ENCODE data around the gene NNT.

Gene NNT

GRCh38 chr5:43622074-43622473, 19.1 kb downstream of the NNT start:
- in situ Hi-C loops (cut with MboI; ENCODE audit: low sequenced_read_pairs), result no loop called here

- in situ Hi-C loops (cut with MboI; ENCODE audit: low sequenced_read_pairs), result no loop called here
Observed at GRCh38 chr5:43623048-43623680, 20.2 kb downstream of the NNT start.

- in situ Hi-C loops (cut with MboI; ENCODE audit: low sequenced_read_pairs), result no loop called here
Observed at GRCh38 chr5:43627028-43627427, 24.0 kb downstream of the NNT start.

DNA sequence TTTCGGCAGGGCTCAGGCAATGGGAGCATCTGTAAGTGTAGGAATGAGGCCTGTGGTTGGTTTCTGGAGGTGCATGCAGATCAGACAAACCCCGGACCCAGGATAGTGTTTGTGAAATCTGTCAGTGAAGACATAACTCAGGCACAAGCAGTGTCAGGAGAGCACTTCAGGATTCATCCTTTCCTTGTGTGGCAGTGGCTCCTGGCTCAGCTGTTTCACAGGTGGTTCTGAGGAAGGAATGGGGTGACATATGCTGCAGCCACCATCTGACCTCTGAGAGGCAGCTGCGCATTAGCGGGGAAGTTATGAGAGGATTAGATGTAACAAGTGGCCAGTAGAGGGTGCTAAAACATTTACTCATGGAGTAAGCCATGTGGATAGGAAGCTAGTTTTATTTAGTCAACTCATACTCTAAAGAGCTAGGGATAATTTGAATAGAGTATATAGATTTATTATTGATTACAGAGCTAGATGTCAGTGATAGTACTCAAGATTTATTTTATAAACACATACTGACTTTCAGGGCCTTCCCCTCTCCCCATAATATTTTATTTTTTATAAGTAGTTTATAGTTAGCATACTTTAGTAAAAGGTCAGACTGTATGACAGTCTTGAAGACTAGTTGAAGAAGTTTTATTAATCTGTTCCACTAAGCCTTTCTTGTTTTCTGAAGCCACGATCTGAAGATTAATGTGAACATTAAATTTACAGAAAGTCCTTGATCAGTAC, 28.4 kb downstream of the NNT start:
- in situ Hi-C loops (cut with MboI; ENCODE audit: low sequenced_read_pairs), result no loop called here

- in situ Hi-C loops (cut with MboI; ENCODE audit: low sequenced_read_pairs), result no loop called here
Observed at GRCh38 chr5:43634621-43635020, 31.6 kb downstream of the NNT start.

GRCh38 chr5:43635374-43635773, 32.4 kb downstream of the NNT start:
- in situ Hi-C loops (cut with MboI; ENCODE audit: low sequenced_read_pairs), result no loop called here

DNA sequence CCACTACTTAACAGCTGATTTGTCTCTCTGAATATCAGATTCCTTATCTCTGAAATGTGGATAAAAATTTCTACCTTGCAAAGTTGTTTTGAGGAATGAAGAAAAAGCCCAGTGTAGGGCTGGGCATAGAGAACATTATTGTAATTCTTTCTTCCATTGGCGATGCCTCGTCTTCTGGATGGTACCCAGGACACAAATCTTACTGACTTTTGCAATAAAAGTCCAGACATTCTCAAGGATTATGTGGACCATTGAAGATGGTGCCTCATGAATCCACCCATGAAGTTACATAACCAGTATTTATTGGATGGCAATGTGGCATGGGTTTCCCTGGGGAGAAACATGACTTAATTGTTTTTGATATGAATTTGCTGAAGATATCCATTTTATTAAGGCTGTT, 33.1 kb downstream of the NNT start:
- in situ Hi-C loops (cut with MboI; ENCODE audit: low sequenced_read_pairs), result no loop called here

- in situ Hi-C loops (cut with MboI; ENCODE audit: low sequenced_read_pairs), result no loop called here
Observed at GRCh38 chr5:43637416-43637815, 34.4 kb downstream of the NNT start.

- in situ Hi-C loops (cut with MboI; ENCODE audit: low sequenced_read_pairs), result no loop called here
Observed at GRCh38 chr5:43638107-43638506, 35.1 kb downstream of the NNT start.

GRCh38 chr5:43638546-43638945, 35.6 kb downstream of the NNT start:
- in situ Hi-C loops (cut with MboI; ENCODE audit: low sequenced_read_pairs), result no loop called here

DNA sequence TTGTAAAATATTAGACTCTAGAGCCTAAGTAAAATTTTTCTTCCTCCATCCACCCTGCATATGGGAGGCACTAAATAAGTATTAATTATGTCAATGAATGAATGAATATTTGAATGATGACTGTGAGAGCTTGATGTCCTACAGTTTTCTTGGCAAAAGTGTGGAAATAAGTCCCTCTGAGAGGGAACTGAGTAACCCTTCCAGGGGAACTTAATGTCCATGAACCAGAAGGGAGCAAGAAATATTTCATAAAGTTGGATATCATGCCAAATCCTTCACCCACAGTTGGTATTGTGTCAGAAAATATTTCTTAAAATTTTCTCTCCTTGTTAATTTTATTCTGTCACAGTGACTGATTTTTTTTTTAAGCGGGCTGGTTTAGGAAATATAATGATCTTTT, 36.6 kb downstream of the NNT start:
- in situ Hi-C loops (cut with MboI; ENCODE audit: low sequenced_read_pairs), result no loop called here

GRCh38 chr5:43642428-43642827, 39.4 kb downstream of the NNT start:
- in situ Hi-C loops (cut with MboI; ENCODE audit: low sequenced_read_pairs), result no loop called here

DNA sequence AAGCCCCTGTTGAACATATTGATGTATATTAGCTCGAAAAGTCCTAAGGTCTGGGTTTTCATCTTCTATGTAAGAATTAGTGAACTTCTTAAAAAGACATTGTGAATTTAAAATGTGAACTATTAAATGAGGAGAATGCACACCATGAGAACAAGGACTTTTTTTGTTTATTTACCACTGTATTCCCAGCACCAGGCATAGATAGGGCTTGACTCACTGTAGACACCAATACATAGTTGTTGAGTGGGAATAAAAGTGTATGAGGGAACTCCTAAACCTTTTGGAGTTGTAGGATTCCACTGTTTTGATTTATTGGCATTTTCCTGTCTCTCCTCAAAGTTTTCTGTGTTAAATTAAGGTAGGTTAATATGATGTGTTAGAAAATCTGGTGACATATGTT, 40.3 kb downstream of the NNT start:
- in situ Hi-C loops (cut with MboI; ENCODE audit: low sequenced_read_pairs), result no loop called here

DNA sequence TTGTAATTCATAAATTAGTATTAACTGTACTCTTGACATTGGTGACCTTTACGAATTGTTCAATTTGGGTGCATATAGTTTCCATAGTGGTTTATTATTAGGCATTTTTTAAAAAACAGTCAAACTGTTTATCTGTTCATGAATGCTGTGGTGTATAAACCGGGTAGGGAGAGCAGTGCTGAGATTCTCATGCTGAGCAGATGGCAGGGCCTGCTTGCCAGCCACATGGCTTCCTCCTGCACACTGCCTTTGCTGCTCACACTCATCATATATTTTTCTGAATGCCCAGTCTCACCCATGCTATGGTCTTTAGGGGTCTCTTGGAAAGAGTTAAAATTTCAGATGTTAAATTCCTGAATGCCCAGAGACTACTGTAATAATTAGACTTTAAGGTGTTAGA, 40.8 kb downstream of the NNT start:
- in situ Hi-C loops (cut with MboI; ENCODE audit: low sequenced_read_pairs), result no loop called here

DNA sequence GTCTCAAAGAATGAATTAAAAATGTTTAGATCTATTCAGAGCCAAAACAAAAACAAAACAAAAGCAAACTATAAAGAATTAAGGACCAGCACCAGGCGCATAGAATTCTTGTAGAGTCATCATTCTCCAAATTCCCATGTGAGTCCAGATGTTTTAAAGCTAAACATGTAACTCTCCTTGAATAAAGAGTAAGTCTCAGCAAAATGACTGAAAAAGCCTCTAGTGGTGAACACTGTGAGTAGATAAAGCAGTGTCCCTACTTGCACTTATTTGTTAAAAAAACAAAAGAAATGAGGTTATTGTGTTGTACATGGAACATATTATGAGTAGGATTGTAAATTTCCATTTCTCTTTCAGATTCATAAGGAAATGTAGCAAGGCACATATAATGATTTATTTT, 44.0 kb downstream of the NNT start:
- in situ Hi-C loops (cut with MboI; ENCODE audit: low sequenced_read_pairs), result no loop called here

DNA sequence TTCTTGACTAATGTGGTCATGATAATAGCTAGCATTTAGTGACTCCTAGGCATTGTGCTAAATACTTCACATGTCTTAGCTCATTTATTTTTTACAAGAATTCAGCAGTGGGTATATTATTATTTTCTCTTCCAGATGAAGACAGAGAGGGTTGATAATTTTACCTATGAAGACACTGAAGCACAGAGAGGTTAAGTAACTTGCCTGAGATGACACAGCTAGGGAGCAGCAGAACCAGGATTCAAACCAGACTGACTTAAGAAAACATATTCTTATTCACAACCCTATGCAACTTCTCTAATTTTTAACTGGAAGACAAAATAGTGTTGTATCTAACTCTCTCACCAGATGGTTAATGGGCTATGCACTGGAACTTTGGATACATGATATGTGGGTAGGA, 44.8 kb downstream of the NNT start:
- in situ Hi-C loops (cut with MboI; ENCODE audit: low sequenced_read_pairs), result no loop called here

GRCh38 chr5:43648499-43649124, 45.6 kb downstream of the NNT start:
- in situ Hi-C loops (cut with MboI; ENCODE audit: low sequenced_read_pairs), result no loop called here

- in situ Hi-C loops (cut with MboI; ENCODE audit: low sequenced_read_pairs), result no loop called here
Observed at GRCh38 chr5:43649256-43649655, 46.3 kb downstream of the NNT start.

- in situ Hi-C loops (cut with MboI; ENCODE audit: low sequenced_read_pairs), result no loop called here
Observed at GRCh38 chr5:43652537-43653302, 49.7 kb downstream of the NNT start.

DNA sequence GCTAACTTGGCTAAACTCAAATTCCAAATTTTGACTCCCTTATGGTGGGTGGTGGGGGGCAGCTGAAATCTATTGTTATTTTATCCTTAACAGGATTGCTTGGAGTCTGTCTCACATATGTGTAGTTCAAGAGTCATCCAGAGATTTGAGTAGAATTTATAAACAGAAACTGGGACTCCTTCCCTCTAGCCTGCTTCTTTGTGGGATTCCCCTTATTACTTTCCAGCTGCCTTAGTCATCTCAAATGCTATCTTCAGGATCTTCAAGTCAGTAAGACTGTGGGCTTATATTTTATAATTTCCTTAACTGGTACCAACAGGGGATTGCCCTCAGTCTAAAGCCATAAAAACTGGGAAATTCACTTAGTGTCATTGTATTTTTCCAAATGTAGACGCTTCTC, 55.5 kb downstream of the NNT start:
- in situ Hi-C loops (cut with MboI; ENCODE audit: low sequenced_read_pairs), result no loop called here

DNA sequence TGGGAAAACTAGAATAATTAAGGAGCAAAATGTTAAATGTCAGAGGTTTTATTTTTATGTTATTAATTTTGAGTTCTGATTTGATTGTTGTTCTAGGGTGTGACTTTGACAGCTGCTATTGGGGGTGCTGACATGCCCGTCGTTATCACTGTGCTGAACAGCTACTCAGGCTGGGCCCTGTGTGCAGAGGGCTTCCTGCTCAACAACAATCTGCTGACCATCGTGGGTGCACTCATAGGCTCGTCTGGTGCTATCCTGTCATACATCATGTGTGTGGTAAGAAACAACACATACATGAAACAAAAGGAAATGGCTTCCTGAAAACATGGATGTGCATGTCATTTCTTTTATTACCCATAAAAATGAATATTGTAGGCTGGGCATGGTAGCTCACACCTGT, 56.1 kb downstream of the NNT start:
- in situ Hi-C loops (cut with MboI; ENCODE audit: low sequenced_read_pairs), result no loop called here

DNA sequence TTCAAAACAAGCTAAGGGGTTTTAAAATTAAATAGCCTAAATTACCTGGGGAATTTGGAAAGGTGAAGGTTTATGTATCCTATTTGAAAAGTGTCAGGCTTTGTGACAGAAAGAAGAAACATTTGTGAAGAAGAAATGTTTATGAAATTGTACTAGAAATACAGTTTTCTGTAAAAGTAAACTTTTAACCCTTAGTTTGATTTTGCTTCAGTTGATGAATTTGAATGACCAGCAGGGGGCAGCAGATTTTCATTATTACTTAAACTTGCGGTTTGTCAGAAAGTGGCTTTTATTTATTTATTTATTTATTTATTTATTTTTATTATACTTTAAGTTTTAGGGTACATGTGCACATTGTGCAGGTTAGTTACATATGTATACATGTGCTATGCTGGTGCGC, 58.1 kb downstream of the NNT start:
- in situ Hi-C loops (cut with MboI; ENCODE audit: low sequenced_read_pairs), result no loop called here
